Gastrocnemius medialis (tissue), 4 donors: ENCODE results near the gene QRFPR. TPM values are rescaled to one million over a fixed set of nuclear protein-coding genes. Genes with fewer than 3 reads are reported as not detected.

Source experiments
- ATAC-seq, 2 donors: fragments of 150-250 bp; one replicate each; pipeline ENCODE4 v1.9.1; 2016
- DNase-seq, 2 donors: peaks; one replicate each; pipeline ENCODE4 v3.0.0-alpha.2; 2019
- H3K27ac ChIP-seq, 4 donors: fragments of 200-600 bp; sonication (generic); 1 replicate in 1 of 4; 2 replicates in 3 of 4; pipeline ENCODE4 v1.5.1; 2016 to 2018; ENCODE audit warnings: mild to moderate bottlenecking in 2 of 4, moderate library complexity in 1 of 4
- H3K27me3 ChIP-seq, 3 donors: fragments of 200-600 bp; sonication (generic) in 2 of 3; 1 replicate in 1 of 3; 2 replicates in 2 of 3; pipeline versions ENCODE4 v1.5.1 to v1.6.0; 2016 to 2019; ENCODE audit warnings: mild to moderate bottlenecking in 1 of 3, moderate library complexity in 1 of 3
- H3K36me3 ChIP-seq, 2 donors: fragments of 200-600 bp; sonication (generic) in 1 of 2; one replicate each; pipeline ENCODE4 v1.5.1; 2017 to 2018
- H3K4me1 ChIP-seq, 2 donors: fragments of 200-600 bp; sonication (generic) in 1 of 2; one replicate each; pipeline ENCODE4 v1.5.1; 2016 to 2017; ENCODE audit warnings: mild to moderate bottlenecking in 2 of 2
- H3K4me3 ChIP-seq, 4 donors: fragments of 200-600 bp; sonication (generic) in 3 of 4; 1 replicate in 1 of 4; 2 replicates in 3 of 4; pipeline ENCODE4 v1.5.1; 2016 to 2019; ENCODE audit warnings: mild to moderate bottlenecking in 2 of 4
- H3K9me3 ChIP-seq, 3 donors: fragments of 200-600 bp; sonication (generic) in 2 of 3; 1 replicate in 1 of 3; 2 replicates in 2 of 3; pipeline ENCODE4 v1.5.1; 2016 to 2019
- CTCF ChIP-seq, 5 experiments: fragments of 450-650 bp in 3 of 5; fragments of 200-600 bp in 2 of 5; sonication (generic) in 2 of 5; IDR thresholded peaks in 4 of 5; conservative IDR thresholded peaks in 1 of 5; 1 replicate in 4 of 5; 2 replicates in 1 of 5; pipeline ENCODE4 v1.5.1; 2016 to 2019; ENCODE audit warnings: antibody characterized with exemption in 5 of 5, mild to moderate bottlenecking in 3 of 5, moderate library complexity in 3 of 5
- POLR2A ChIP-seq, 2 donors: fragments of 450-650 bp; IDR thresholded peaks; one replicate each; pipeline ENCODE4 v1.6.1; 2017; ENCODE audit warnings: antibody characterized with exemption in 2 of 2, mild to moderate bottlenecking in 2 of 2, moderate library complexity in 2 of 2
- in situ Hi-C, 4 donors: fragments of 200-750 bp; cut with MboI; loops; one replicate each; pipeline versions ENCODE4 v1.15.0 to v1.8.0; 2017; ENCODE audit warnings: low sequenced_read_pairs in 4 of 4
- intact Hi-C: fragments of 100-400 bp; cut with DNase I; formaldehyde crosslinking; loops from one replicate; pipeline ENCODE4 v1.15.1; 2023; ENCODE audit warnings: low total_unique reads
- total RNA-seq, 4 donors: library from RNA; depleted of rRNA; stranded (reverse); fragments of >200 nt; gene quantifications; one replicate each; pipeline versions ENCODE4 v1.1.0 to v1.2.3, GENCODE V29; 2016

The QRFPR gene
- total RNA-seq, 4 donors from 2014 or later, result not detected

- Histone ChIP-seq H3K27ac (no peak overlapping the region), H3K4me1 (no peaks in the 10 kb centered on the region), H3K4me3 (no peak overlapping the region), H3K9me3 (no peaks in the 10 kb centered on the region), H3K36me3 (no peaks in the 10 kb centered on the region), H3K27me3 (no peaks in the 10 kb centered on the region)
- intact Hi-C loops (no loop called here), in situ Hi-C loops (no loop called here)
- TF ChIP-seq CTCF (IDR thresholded peaks at IDR 0.05 in 4 of 5, conservative IDR thresholded peaks at IDR 0.05 in 1 of 5) (no peak), POLR2A (IDR thresholded peaks at IDR 0.05) (no peak)
- DNase-seq, result no peak
- ATAC-seq, result no peak
These were observed 41.0 kb downstream of the QRFPR start for GRCh38 chr4:121339824-121340223.

GRCh38 chr4:121339307-121339706 lies 41.5 kb downstream of the QRFPR start:
- ATAC-seq, result no peak
- Histone ChIP-seq H3K36me3 (no peaks in the 10 kb centered on the region), H3K27ac (no peak overlapping the region), H3K9me3 (no peaks in the 10 kb centered on the region), H3K27me3 (no peaks in the 10 kb centered on the region), H3K4me3 (no peak overlapping the region), H3K4me1 (no peaks in the 10 kb centered on the region)
- no peak for DNase-seq
- no peak for TF ChIP-seq POLR2A (IDR thresholded peaks at IDR 0.05)
- no peak for TF ChIP-seq CTCF (IDR thresholded peaks at IDR 0.05 in 4 of 5, conservative IDR thresholded peaks at IDR 0.05 in 1 of 5)
- intact Hi-C loops, result no loop called here
- in situ Hi-C loops, result no loop called here

GRCh38 chr4:121338518-121338917 lies 42.3 kb downstream of the QRFPR start:
- TF ChIP-seq CTCF (IDR thresholded peaks at IDR 0.05 in 4 of 5, conservative IDR thresholded peaks at IDR 0.05 in 1 of 5), result no peak
- no peak for TF ChIP-seq POLR2A (IDR thresholded peaks at IDR 0.05)
- H3K36me3 ChIP-seq, result no peaks in the 10 kb centered on the region
- H3K4me1 ChIP-seq, result no peaks in the 10 kb centered on the region
- H3K9me3 ChIP-seq, result no peaks in the 10 kb centered on the region
- no peak overlapping the region for H3K27ac ChIP-seq
- no peaks in the 10 kb centered on the region for H3K27me3 ChIP-seq
- ATAC-seq, result no peak
- no peak overlapping the region for H3K4me3 ChIP-seq
- in situ Hi-C loops, result no loop called here
- no peak for DNase-seq
- intact Hi-C loops, result no loop called here

GRCh38 chr4:121336706-121337105 lies 44.1 kb downstream of the QRFPR start:
- intact Hi-C loops (no loop called here), in situ Hi-C loops (no loop called here)
- Histone ChIP-seq H3K36me3 (no peaks in the 10 kb centered on the region), H3K9me3 (no peaks in the 10 kb centered on the region), H3K4me1 (no peaks in the 10 kb centered on the region), H3K4me3 (no peak overlapping the region), H3K27me3 (no peaks in the 10 kb centered on the region), H3K27ac (no peak overlapping the region)
- DNase-seq, result no peak
- ATAC-seq, result no peak
- TF ChIP-seq CTCF (IDR thresholded peaks at IDR 0.05 in 4 of 5, conservative IDR thresholded peaks at IDR 0.05 in 1 of 5) (no peak), POLR2A (IDR thresholded peaks at IDR 0.05) (no peak)

- no peak for TF ChIP-seq POLR2A (IDR thresholded peaks at IDR 0.05)
- no peak for TF ChIP-seq CTCF (IDR thresholded peaks at IDR 0.05 in 4 of 5, conservative IDR thresholded peaks at IDR 0.05 in 1 of 5)
- no peak for ATAC-seq
- DNase-seq, result no peak
- in situ Hi-C loops, result no loop called here
- intact Hi-C loops, result no loop called here
- Histone ChIP-seq H3K27me3 (no peaks in the 10 kb centered on the region), H3K4me1 (no peaks in the 10 kb centered on the region), H3K36me3 (no peaks in the 10 kb centered on the region), H3K27ac (no peak overlapping the region), H3K4me3 (no peak overlapping the region), H3K9me3 (no peaks in the 10 kb centered on the region)
These were observed 50.6 kb downstream of the QRFPR start for GRCh38 chr4:121330180-121330665.
